Hepatocyte (in vitro differentiated cells): ENCODE measurements around the gene ARL3.

ENCODE experiments used
- CTCF ChIP-seq: fragments of 200-600 bp; sonication (generic); IDR thresholded peaks from 2 replicates; pipeline ENCODE4 v1.5.1; 2016; ENCODE audit warnings: antibody characterized with exemption, mild to moderate bottlenecking; ENCODE audit not compliant: poor library complexity
- EZH2phosphoT487 ChIP-seq: fragments of 200-600 bp; sonication (generic); IDR thresholded peaks from one replicate; pipeline ENCODE4 v1.6.1; 2018; ENCODE audit warnings: antibody characterized with exemption, mild to moderate bottlenecking, low read depth, moderate library complexity; ENCODE audit not compliant: unreplicated experiment, severe bottlenecking

- TF ChIP-seq CTCF: no peak
- TF ChIP-seq EZH2phosphoT487: no peak
These were observed 59.2 kb downstream of the ARL3 start for GRCh38 chr10:102654969-102655368.
